Right lobe of liver (tissue), 6 donors: ENCODE measurements around the gene CCDC201. TPM values are rescaled to one million over a fixed set of nuclear protein-coding genes. Genes with fewer than 3 reads are reported as not detected.

Experiments
- ATAC-seq, 4 donors: fragments of 200-7000 bp; cut with Tn5 transposase; one replicate each; pipeline ENCODE4 v1.9.1; 2020; ENCODE audit warnings: mild to moderate bottlenecking in 4 of 4, moderate library complexity in 4 of 4
- DNase-seq, 3 donors: peaks; one replicate each; pipeline ENCODE4 v3.0.0-alpha.2; 2020
- H3K27ac ChIP-seq, 3 donors: fragments of 200-600 bp; one replicate each; pipeline ENCODE4 v1.8.0; 2022
- H3K27me3 ChIP-seq, 2 donors: fragments of 200-600 bp; one replicate each; pipeline ENCODE4 v1.8.0; 2022
- H3K36me3 ChIP-seq, 4 donors: fragments of 200-600 bp; sonication (generic) in 1 of 4; one replicate each; pipeline versions ENCODE4 v1.5.1 to v1.8.0; 2017 to 2022; ENCODE audit warnings: control low read depth in 1 of 4
- H3K4me1 ChIP-seq, 4 donors: fragments of 200-600 bp; sonication (generic) in 1 of 4; one replicate each; pipeline versions ENCODE4 v1.5.1 to v1.8.0; 2017 to 2022; ENCODE audit warnings: control low read depth in 1 of 4
- H3K4me3 ChIP-seq, 3 donors: fragments of 200-600 bp; one replicate each; pipeline ENCODE4 v1.8.0; 2022
- H3K9me3 ChIP-seq, 4 donors: fragments of 200-600 bp; sonication (generic) in 1 of 4; one replicate each; pipeline versions ENCODE4 v1.5.1 to v1.8.0; 2017 to 2022; ENCODE audit warnings: control low read depth in 1 of 4
- POLR2A ChIP-seq: fragments of 450-650 bp; IDR thresholded peaks from one replicate; pipeline ENCODE4 v1.6.1; 2017; ENCODE audit warnings: antibody characterized with exemption, mild to moderate bottlenecking
- WGBS: methylation state at CpG from one replicate; pipeline ENCODE4 v1.1.6; 2018; ENCODE audit warnings: low coverage, low lambda C conversion rate; ENCODE audit not compliant: insufficient coverage; ENCODE audit errors: missing lambda C conversion rate; 5-methylcytosine and 5-hydroxymethylcytosine counted together
- intact Hi-C, 2 donors: fragments of 100-400 bp; cut with DNase I; formaldehyde crosslinking; loops; one replicate each; pipeline versions ENCODE4 v1.11.2 to v1.14.1; 2022
- long read RNA-seq: library from polyadenylated mRNA; unstranded; transcript quantifications from one replicate; pipeline ENCODE4 v2.0.0, GENCODE V29; 2019
- total RNA-seq, 6 experiments: library from RNA; depleted of rRNA in 2 of 6; stranded (reverse); fragments of >200 nt in 2 of 6; fragmentation: NEBNext Ultra II Directional in 3 of 6; extraction: Animal tissue kit (Norgen Biotek cat#: 25700) in 3 of 6; gene quantifications; one replicate each; pipeline versions ENCODE4 v1.1.0 to v1.2.4, GENCODE V29; 2016 to 2023
- TF ChIP-seq, protein P1 (sequence below), 4 donors: fragments of 200-600 bp in 3 of 4; fragments of 450-650 bp in 1 of 4; IDR thresholded peaks; one replicate each; pipeline versions ENCODE4 v1.5.1 to v1.8.0; 2016 to 2022; ENCODE audit warnings: antibody characterized with exemption in 4 of 4, mild to moderate bottlenecking in 2 of 4
- donor health status: DM: no; HTN: yes; CAD: no.
- donor health status: DM: no; HTN: no; CAD: no.
- donor health status: DM: no; HTN: no; CAD: no.
- donor health status: DM: no; HTN: yes; CAD: no.
- donor health status: DM: no; HTN: yes; CAD: no.

Gene CCDC201
- under 1 TPM in 1 of 6 experiments, not detected in 5; 0.07 TPM for total RNA-seq
- long read RNA-seq = 0 reads

GRCh38 chr7:45873035-45873354 lies at the start of gene CCDC201:
Gene CCDC201 (minus strand): TSS chr7:45873082. CDS start chr7:45873007, 75 bp downstream.
- H3K9me3 ChIP-seq = no peaks in the 10 kb centered on the region
- no peaks in the 10 kb centered on the region for H3K27me3 ChIP-seq
- 25% methylated on average over 2 of the region's 7 CpGs for WGBS
- H3K27ac ChIP-seq = no peak within 1 kb of the TSS
- no peaks in the 10 kb centered on the region for H3K4me1 ChIP-seq
- H3K4me3 ChIP-seq = no peak within 1 kb of the TSS
- intact Hi-C loops = no loop called here
- H3K36me3 ChIP-seq = no peaks in the 10 kb centered on the region
- DNase-seq = no peak
- no peak for TF ChIP-seq POLR2A
- TF ChIP-seq, protein P1, sequence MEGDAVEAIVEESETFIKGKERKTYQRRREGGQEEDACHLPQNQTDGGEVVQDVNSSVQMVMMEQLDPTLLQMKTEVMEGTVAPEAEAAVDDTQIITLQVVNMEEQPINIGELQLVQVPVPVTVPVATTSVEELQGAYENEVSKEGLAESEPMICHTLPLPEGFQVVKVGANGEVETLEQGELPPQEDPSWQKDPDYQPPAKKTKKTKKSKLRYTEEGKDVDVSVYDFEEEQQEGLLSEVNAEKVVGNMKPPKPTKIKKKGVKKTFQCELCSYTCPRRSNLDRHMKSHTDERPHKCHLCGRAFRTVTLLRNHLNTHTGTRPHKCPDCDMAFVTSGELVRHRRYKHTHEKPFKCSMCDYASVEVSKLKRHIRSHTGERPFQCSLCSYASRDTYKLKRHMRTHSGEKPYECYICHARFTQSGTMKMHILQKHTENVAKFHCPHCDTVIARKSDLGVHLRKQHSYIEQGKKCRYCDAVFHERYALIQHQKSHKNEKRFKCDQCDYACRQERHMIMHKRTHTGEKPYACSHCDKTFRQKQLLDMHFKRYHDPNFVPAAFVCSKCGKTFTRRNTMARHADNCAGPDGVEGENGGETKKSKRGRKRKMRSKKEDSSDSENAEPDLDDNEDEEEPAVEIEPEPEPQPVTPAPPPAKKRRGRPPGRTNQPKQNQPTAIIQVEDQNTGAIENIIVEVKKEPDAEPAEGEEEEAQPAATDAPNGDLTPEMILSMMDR (IDR thresholded peaks at IDR 0.05) = no peak
- no peak for ATAC-seq

DNA sequence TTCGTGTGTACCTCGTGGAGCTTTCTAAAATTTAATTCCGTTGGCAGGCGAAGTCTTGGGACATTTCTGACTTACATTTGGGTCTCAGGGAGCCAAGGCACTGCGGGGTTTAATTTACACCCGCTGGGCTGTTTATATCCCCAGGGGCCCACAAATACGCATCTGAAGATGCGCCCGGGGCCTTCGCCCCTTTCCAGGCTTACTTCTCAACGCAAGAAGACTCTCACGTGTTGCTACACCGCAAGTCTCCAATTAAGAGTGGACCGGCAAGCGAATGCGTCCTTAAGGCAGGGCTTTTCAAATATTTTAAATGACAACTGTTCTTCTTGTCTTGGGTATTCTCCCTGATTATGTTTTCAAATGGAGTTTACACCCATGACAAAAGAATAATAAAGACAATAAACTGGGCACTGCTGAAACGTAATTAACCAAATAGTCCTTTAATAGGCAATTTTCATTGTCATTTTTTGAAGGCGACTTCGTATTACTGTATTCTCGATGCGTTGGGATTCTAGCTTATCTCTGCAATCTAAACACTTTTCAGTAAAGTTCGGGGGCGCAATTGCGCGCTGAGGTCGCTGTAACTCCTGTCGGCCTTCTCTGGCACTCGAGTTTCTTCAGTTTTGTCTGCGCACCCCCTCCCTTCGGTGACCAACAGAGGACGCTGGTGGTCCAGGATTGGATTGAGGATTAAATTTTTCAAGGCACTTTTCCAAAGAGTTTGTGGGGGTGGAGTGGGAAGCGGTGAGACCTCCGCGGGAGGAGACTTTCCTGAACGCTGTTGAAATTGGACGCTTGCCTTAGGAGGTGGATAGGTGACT lies 49.0 kb upstream of the CCDC201 start:
- peaks cover 0 to 23% (median 6%) of the 10 kb centered on the region in 4 donors for H3K4me1 ChIP-seq
- peak in 2 of 3 donors; percentile 61 to 64 for DNase-seq
- H3K4me3 ChIP-seq = peak overlapping the region; percentile 46 to 59 (median 56)
- H3K27ac ChIP-seq = peak overlapping the region; percentile 24 to 46 (median 33)
- 4% methylated on average over 30 of the region's 36 CpGs for WGBS
- no peaks in the 10 kb centered on the region for H3K27me3 ChIP-seq
- intact Hi-C loops = loop anchor here in 1 of 2 donors (5.0 kb wide), 1 partner anchor 430 kb away; no protein-coding TSS in a partner anchor
- H3K9me3 ChIP-seq = no peaks in the 10 kb centered on the region
- no peaks in the 10 kb centered on the region for H3K36me3 ChIP-seq
- TF ChIP-seq, protein P1 (IDR thresholded peaks at IDR 0.05) = peak; percentile 70 to 91 (median 85)
- TF ChIP-seq POLR2A = no peak
- peak; percentile 48 to 55 (median 49) for ATAC-seq

GRCh38 chr7:45921381-45921698 lies 48.5 kb upstream of the CCDC201 start:
- Histone ChIP-seq H3K27me3 (no peaks in the 10 kb centered on the region), H3K4me3 (peak overlapping the region; percentile 46 to 59 (median 56))
- DNase-seq = peak in 1 of 3 donors; percentile 57

DNA sequence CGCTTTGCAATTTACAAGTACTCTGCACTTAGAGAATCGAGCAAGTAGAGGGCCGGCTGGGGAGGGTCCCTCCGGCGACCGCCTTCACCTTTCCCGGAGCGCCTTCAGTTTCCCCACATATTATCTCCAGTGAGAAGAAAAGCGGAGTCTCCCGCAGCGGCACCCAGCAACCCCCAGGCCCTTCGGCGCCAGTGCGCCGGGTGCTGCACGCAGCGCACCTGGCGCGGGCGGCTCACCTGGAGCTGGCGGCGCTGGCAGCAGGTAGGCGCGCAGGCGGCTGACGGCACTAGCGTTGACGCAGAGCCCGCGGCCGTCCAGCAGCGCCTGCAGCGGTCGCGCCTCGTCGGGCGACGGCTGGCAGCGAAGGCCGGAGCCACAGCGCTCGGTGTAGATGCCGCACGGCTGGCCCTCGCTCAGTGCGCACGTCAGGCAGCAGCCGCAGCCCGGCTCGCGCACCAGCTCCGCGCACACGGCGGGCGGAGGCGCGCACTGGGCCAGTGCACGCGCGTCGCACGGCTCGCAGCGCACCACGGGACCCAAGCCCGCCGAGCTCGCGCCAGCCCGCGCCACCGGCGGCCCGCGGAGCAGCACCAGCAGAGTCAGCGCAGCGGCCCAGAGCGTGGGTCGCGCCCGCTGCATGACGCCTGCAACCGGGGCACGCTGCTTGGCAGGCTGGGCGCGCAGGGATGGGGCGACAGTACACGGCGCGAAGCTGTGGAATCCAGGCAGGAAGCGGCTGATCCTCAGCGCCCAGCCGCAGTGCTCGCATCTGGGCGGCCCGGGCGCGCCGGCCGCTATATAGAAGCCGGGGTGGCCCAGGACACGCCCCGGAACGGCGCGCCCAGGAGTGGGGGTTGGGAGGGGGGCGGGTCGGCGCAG lies 47.9 kb upstream of the CCDC201 start, which contains the start of gene IGFBP3:
Gene IGFBP3, minus strand, starts transcription at position 771 of the 879 bp plus-strand sequence. Its CDS starts 132 bp downstream, at position 639.
- Histone ChIP-seq H3K27ac (peak within 1 kb of the TSS; percentile 33 to 49 (median 47)), H3K27me3 (no peaks in the 10 kb centered on the region), H3K36me3 (no peaks in the 10 kb centered on the region), H3K9me3 (no peaks in the 10 kb centered on the region), H3K4me3 (peak within 1 kb of the TSS; percentile 46 to 59 (median 56)), H3K4me1 (peaks cover 0 to 23% (median 6%) of the 10 kb centered on the region in 4 donors)
- ATAC-seq (peak; percentile 29 to 89 (median 80)), DNase-seq (peak in 2 of 3 donors; percentile 45 to 70)
- peak; percentile 51 for TF ChIP-seq POLR2A
- TF ChIP-seq, protein P1 (IDR thresholded peaks at IDR 0.05) = no peak
- 0% methylated on average over 7 of the region's 111 CpGs for WGBS
- intact Hi-C loops = loop anchor here in 1 of 2 donors (5.0 kb wide), 1 partner anchor 432 kb away; no protein-coding TSS in a partner anchor

More at GRCh38 chr7:45921381-45921698, 48.5 kb upstream of the CCDC201 start:
- Histone ChIP-seq H3K9me3 (no peaks in the 10 kb centered on the region), H3K36me3 (no peaks in the 10 kb centered on the region), H3K27ac (peak overlapping the region; percentile 24 to 49 (median 33)), H3K4me1 (peaks cover 0 to 23% (median 6%) of the 10 kb centered on the region in 4 donors)
- no peak for TF ChIP-seq POLR2A
- TF ChIP-seq, protein P1 (IDR thresholded peaks at IDR 0.05) = no peak
- intact Hi-C loops = loop anchor here in 1 of 2 donors (5.0 kb wide), 1 partner anchor 431 kb away; no protein-coding TSS in a partner anchor
- peak in 2 of 4 donors; percentile 1 to 3 for ATAC-seq
- WGBS = 10% methylated on average over 12 of the region's 31 CpGs
